Nephron progenitor cell (in vitro differentiated cells): ENCODE measurements around the gene GNAT3.

Source experiments
- DNase-seq: peaks from one replicate; pipeline ENCODE4 v3.0.0; 2021
- H3K27ac Mint-ChIP-seq: 2 replicates; pipeline ENCODE4 v1.8.0; 2021; ENCODE audit warnings: mild to moderate bottlenecking, moderate library complexity, mixed read lengths
- H3K27me3 Mint-ChIP-seq: 2 replicates; pipeline ENCODE4 v1.8.0; 2021; ENCODE audit warnings: mild to moderate bottlenecking, low read depth, mixed read lengths; ENCODE audit not compliant: poor library complexity
- H3K36me3 Mint-ChIP-seq: 2 replicates; pipeline ENCODE4 v1.8.0; 2021; ENCODE audit warnings: low read depth, mixed read lengths
- H3K4me1 Mint-ChIP-seq: 2 replicates; pipeline ENCODE4 v1.8.0; 2021; ENCODE audit warnings: mixed read lengths
- H3K4me3 Mint-ChIP-seq: 2 replicates; pipeline ENCODE4 v1.8.0; 2021; ENCODE audit warnings: mild to moderate bottlenecking, moderate library complexity, mixed read lengths
- H3K9me3 Mint-ChIP-seq: 2 replicates; pipeline ENCODE4 v1.8.0; 2021; ENCODE audit warnings: mild to moderate bottlenecking, moderate library complexity, mixed read lengths
- TF ChIP-seq, protein P1 (sequence below): fragments of 200-600 bp; sonication (generic); IDR thresholded peaks from 2 replicates; pipeline ENCODE4 v1.5.0; 2021; ENCODE audit warnings: antibody characterized with exemption

Gene GNAT3

DNA sequence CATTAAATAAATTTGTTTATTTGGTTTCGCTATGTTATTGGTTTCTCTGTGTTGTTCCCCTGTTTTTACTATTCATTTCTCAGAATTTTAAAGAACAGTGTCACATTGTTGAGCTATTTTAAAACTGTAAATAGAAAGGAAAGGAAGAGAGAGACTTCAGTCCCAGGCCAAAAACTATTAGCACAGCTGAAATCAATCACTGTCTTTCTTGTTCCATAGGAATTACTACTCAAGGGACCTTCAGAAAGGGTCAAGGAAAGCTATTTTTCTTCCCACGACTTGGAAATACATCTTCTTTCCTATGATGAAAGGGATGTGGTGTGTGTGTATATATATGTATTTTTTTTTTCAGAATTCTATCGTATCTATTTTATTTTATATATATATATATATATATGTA is 29.0 kb upstream of the GNAT3 start:
- no peaks in the 10 kb centered on the region for H3K4me1 Mint-ChIP-seq
- H3K27ac Mint-ChIP-seq, result no peak overlapping the region
- H3K4me3 Mint-ChIP-seq, result no peak overlapping the region
- TF ChIP-seq, protein P1, sequence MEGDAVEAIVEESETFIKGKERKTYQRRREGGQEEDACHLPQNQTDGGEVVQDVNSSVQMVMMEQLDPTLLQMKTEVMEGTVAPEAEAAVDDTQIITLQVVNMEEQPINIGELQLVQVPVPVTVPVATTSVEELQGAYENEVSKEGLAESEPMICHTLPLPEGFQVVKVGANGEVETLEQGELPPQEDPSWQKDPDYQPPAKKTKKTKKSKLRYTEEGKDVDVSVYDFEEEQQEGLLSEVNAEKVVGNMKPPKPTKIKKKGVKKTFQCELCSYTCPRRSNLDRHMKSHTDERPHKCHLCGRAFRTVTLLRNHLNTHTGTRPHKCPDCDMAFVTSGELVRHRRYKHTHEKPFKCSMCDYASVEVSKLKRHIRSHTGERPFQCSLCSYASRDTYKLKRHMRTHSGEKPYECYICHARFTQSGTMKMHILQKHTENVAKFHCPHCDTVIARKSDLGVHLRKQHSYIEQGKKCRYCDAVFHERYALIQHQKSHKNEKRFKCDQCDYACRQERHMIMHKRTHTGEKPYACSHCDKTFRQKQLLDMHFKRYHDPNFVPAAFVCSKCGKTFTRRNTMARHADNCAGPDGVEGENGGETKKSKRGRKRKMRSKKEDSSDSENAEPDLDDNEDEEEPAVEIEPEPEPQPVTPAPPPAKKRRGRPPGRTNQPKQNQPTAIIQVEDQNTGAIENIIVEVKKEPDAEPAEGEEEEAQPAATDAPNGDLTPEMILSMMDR, result no peak
- no peaks in the 10 kb centered on the region for H3K27me3 Mint-ChIP-seq
- peaks cover 18% of the 10 kb centered on the region for H3K9me3 Mint-ChIP-seq
- H3K36me3 Mint-ChIP-seq, result peaks cover 5% of the 10 kb centered on the region
- no peak for DNase-seq

DNA sequence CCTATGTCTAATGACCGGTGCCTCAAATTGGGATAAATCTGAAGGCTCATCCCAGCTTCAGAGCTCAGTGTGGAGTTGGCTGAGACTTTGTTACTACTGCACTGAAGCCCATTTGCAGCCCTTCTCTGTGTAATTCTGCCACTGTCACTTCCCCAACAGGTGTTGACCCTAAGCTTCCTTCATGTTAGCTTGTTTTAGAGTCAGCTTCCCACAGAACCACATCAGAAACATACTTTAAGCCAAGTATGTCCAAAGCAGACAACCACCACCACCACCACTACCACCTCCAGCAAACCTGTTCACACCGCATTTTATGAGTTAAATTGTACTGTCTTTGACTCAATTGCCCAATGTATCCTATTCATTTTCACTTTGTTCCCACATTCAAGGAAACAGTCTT is 25.2 kb upstream of the GNAT3 start:
- no peaks in the 10 kb centered on the region for H3K36me3 Mint-ChIP-seq
- no peaks in the 10 kb centered on the region for H3K27me3 Mint-ChIP-seq
- DNase-seq, result no peak
- no peak overlapping the region for H3K4me3 Mint-ChIP-seq
- TF ChIP-seq, protein P1, result no peak
- H3K9me3 Mint-ChIP-seq, result peaks cover 7% of the 10 kb centered on the region
- H3K4me1 Mint-ChIP-seq, result no peaks in the 10 kb centered on the region
- no peak overlapping the region for H3K27ac Mint-ChIP-seq

DNA sequence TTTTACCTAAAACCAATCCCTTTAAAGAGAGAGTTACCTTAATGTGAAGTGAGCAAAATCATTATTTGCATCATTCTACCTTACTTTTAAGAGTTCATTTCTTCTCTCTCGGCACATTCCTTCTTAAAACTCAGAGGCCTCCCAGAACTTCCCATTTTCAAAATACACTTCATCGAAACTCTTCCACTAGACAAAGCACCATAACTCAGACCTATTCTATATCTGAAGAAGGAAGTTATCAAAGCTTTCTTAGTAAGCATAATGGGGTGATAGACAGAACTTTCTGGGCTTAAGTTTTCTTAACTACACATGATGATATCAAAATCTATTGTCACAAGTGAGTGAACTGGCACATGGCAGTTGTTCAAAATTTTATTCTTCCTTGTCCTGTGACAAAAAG is 24.6 kb upstream of the GNAT3 start:
- Mint-ChIP-seq H3K27me3 (no peaks in the 10 kb centered on the region), H3K36me3 (no peaks in the 10 kb centered on the region), H3K4me1 (no peaks in the 10 kb centered on the region), H3K27ac (no peak overlapping the region), H3K4me3 (no peak overlapping the region), H3K9me3 (peaks cover 7% of the 10 kb centered on the region)
- DNase-seq, result no peak
- TF ChIP-seq, protein P1, result no peak

DNA sequence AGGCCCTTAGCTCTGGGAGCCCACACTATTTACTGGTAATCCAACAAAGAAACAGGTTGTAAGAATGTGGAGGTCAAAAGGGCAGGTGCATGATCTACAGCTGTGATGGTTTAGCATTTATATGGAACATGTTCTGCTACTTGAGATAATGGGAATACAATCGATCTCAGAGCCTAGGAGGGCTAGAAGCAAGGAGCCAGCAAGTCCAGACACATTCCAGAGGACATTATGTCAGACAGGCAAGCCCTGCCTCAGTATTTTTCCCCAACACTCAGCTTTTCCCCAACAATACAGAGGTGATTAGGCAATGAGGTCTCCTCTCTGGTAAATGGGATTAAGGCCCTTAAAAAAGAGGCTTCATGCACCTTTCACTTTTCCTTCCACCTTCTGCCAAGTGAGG is 21.4 kb upstream of the GNAT3 start:
- Mint-ChIP-seq H3K27me3 (no peaks in the 10 kb centered on the region), H3K9me3 (peaks cover 7% of the 10 kb centered on the region), H3K4me3 (no peak overlapping the region), H3K4me1 (no peaks in the 10 kb centered on the region), H3K27ac (no peak overlapping the region), H3K36me3 (no peaks in the 10 kb centered on the region)
- TF ChIP-seq, protein P1, result no peak
- no peak for DNase-seq

DNA sequence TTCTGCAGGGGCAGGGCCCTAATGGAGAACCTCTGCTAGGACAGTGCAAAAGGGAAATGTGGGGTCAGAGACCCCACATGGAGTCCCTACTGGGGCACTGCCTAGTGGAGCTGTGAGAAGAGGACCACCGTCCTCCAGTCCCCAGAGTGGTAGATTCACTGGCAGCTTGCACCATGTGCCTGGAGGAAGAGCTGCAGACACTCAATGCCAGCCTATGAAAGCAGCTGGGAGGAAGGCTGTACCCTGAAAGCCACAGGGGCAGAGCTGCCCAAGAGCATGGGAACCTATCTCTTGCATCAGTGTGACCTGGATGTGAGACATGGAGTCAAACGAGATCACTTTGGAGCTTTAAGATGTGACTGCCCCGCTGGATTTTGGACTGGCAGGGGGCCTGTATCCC is 20.3 kb upstream of the GNAT3 start:
- Mint-ChIP-seq H3K27me3 (peaks cover 2% of the 10 kb centered on the region), H3K27ac (no peak overlapping the region), H3K36me3 (no peaks in the 10 kb centered on the region), H3K9me3 (peaks cover 7% of the 10 kb centered on the region), H3K4me3 (no peak overlapping the region), H3K4me1 (no peaks in the 10 kb centered on the region)
- TF ChIP-seq, protein P1, result no peak
- no peak for DNase-seq

DNA sequence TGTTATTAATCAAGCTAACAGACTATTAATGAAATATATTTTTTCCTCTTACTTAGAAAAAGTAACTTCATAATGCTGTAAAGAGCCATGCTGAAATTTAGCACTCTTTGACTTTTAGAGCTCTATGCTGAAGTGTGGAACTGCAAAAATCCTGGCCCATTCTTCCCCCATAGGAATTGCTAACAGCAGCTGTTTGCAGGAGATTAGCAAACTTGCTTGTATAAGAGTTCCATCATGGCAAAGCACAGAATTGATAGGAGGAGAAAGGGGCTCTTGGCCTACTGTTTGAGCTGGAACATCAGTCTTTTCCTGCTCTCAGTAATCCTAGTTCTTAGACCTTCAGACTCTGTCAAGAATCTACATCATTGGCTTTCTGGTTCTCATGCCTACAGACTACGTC is 18.3 kb upstream of the GNAT3 start:
- Mint-ChIP-seq H3K4me3 (no peak overlapping the region), H3K9me3 (peaks cover 7% of the 10 kb centered on the region), H3K36me3 (no peaks in the 10 kb centered on the region), H3K27me3 (peaks cover 5% of the 10 kb centered on the region), H3K4me1 (no peaks in the 10 kb centered on the region), H3K27ac (no peak overlapping the region)
- DNase-seq, result no peak
- TF ChIP-seq, protein P1, result no peak
